DOHH2 (cell line): ENCODE measurements around the gene IL7R.

Experiments used
- EZH2phosphoT487 ChIP-seq: fragments of 200-600 bp; sonication (generic); IDR thresholded peaks from 2 replicates; pipeline ENCODE4 v1.6.1; 2017; ENCODE audit warnings: borderline replicate concordance, mild to moderate bottlenecking, antibody characterized with exemption, low read length, moderate library complexity, mixed read lengths
- TF ChIP-seq, protein P1 (sequence below): fragments of 200-600 bp; sonication (generic); IDR thresholded peaks from one replicate; pipeline ENCODE4 v1.5.1; 2014; ENCODE audit warnings: antibody characterized with exemption, mild to moderate bottlenecking, low read depth, low read length; ENCODE audit not compliant: poor library complexity, severe bottlenecking

DNA sequence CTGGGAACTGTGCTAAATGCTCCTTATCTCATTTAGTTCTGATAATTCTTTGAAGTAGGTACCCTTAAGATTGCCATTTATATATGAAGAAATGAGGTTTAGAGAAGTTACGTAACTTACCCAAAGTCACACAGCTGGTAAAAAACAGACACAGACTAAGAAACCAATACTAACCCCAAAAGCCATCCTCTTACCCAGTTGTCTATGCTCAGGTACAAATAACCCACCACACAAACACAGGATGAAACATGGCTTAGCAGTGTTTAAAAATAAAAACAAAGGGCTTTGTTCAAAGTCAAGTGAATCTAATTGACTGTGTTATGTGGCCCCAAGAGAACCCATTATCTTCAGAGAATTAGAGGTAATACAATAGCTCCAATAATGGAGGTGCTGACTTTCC, 37.0 kb upstream of the IL7R start:
- no peak for TF ChIP-seq EZH2phosphoT487
- TF ChIP-seq, protein P1, sequence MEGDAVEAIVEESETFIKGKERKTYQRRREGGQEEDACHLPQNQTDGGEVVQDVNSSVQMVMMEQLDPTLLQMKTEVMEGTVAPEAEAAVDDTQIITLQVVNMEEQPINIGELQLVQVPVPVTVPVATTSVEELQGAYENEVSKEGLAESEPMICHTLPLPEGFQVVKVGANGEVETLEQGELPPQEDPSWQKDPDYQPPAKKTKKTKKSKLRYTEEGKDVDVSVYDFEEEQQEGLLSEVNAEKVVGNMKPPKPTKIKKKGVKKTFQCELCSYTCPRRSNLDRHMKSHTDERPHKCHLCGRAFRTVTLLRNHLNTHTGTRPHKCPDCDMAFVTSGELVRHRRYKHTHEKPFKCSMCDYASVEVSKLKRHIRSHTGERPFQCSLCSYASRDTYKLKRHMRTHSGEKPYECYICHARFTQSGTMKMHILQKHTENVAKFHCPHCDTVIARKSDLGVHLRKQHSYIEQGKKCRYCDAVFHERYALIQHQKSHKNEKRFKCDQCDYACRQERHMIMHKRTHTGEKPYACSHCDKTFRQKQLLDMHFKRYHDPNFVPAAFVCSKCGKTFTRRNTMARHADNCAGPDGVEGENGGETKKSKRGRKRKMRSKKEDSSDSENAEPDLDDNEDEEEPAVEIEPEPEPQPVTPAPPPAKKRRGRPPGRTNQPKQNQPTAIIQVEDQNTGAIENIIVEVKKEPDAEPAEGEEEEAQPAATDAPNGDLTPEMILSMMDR: no peak
